ENCODE data around the gene ZFYVE28.

Gene ZFYVE28

GRCh38 chr4:2256156-2256731 is 162.2 kb downstream of the ZFYVE28 start:
- DNase-seq = peak; percentile 12

- no peak for DNase-seq
Observed at GRCh38 chr4:2255501-2256155, 162.8 kb downstream of the ZFYVE28 start.

GRCh38 chr4:2254665-2255500 is 163.6 kb downstream of the ZFYVE28 start:
- DNase-seq = no peak

- peak; percentile 12 for DNase-seq
Observed at GRCh38 chr4:2253160-2254084, 165.0 kb downstream of the ZFYVE28 start.

GRCh38 chr4:2252530-2253091 is 165.8 kb downstream of the ZFYVE28 start:
- DNase-seq = no peak

GRCh38 chr4:2251795-2252529 is 166.5 kb downstream of the ZFYVE28 start:
- peak; percentile 11 for DNase-seq

- DNase-seq = peak; percentile 15
Observed at GRCh38 chr4:2251073-2251794, 167.2 kb downstream of the ZFYVE28 start.

- DNase-seq = peak; percentile 11
Observed at GRCh38 chr4:2250357-2251072, 167.9 kb downstream of the ZFYVE28 start.

GRCh38 chr4:2249526-2250356 is 168.7 kb downstream of the ZFYVE28 start:
- DNase-seq = no peak

- peak; percentile 13 for DNase-seq
Observed at GRCh38 chr4:2248821-2249261, 169.6 kb downstream of the ZFYVE28 start.

GRCh38 chr4:2248044-2248780 is 170.2 kb downstream of the ZFYVE28 start:
- DNase-seq = peak; percentile 12

GRCh38 chr4:2247128-2248043 is 171.1 kb downstream of the ZFYVE28 start:
- no peak for DNase-seq

- no peak for DNase-seq
Observed at GRCh38 chr4:2246384-2247127, 171.9 kb downstream of the ZFYVE28 start.

- no peak for DNase-seq
Observed at GRCh38 chr4:2245787-2246275, 172.6 kb downstream of the ZFYVE28 start.

GRCh38 chr4:2245057-2245786 is 173.2 kb downstream of the ZFYVE28 start:
- DNase-seq = no peak

All from activated CD8-positive, alpha-beta memory T cell treated with anti-CD3 and anti-CD28 coated beads, Interleukin-2, amount 50 U/mL, for 4 hours (primary cell).